Peyer's patch (tissue), 4 donors: ENCODE data around the gene SLC1A5. TPM values are rescaled to one million over a fixed set of nuclear protein-coding genes. Genes with fewer than 3 reads are reported as not detected.
A peak's percentile ranks its signal among the peaks of the same experiment; 100 is the strongest.

Experiments
- DNase-seq, 3 donors: peaks; one replicate each; pipeline ENCODE4 v3.0.0-alpha.2; 2017 to 2019
- H3K27ac ChIP-seq, 4 donors: fragments of 200-600 bp; sonication (generic); one replicate each; pipeline ENCODE4 v1.5.1; 2016 to 2019
- H3K27me3 ChIP-seq, 2 donors: fragments of 200-600 bp; sonication (generic); one replicate each; pipeline ENCODE4 v1.5.1; 2019
- H3K36me3 ChIP-seq, 3 donors: fragments of 200-600 bp; sonication (generic); one replicate each; pipeline ENCODE4 v1.5.1; 2016 to 2019
- H3K4me1 ChIP-seq, 4 donors: fragments of 200-600 bp; sonication (generic); one replicate each; pipeline ENCODE4 v1.5.1; 2016 to 2019
- H3K4me3 ChIP-seq, 4 donors: fragments of 200-600 bp; sonication (generic); 1 replicate in 3 of 4; 2 replicates in 1 of 4; pipeline ENCODE4 v1.5.1; 2016 to 2019; ENCODE audit warnings: mild to moderate bottlenecking in 1 of 4
- H3K9me3 ChIP-seq, 4 donors: fragments of 200-600 bp; sonication (generic); one replicate each; pipeline ENCODE4 v1.5.1; 2016 to 2019; ENCODE audit warnings: mild to moderate bottlenecking in 1 of 4
- CTCF ChIP-seq, 6 experiments: fragments of 450-650 bp in 4 of 6; fragments of 200-600 bp in 2 of 6; sonication (generic) in 1 of 6; IDR thresholded peaks; one replicate each; pipeline ENCODE4 v1.5.1; 2017 to 2019; ENCODE audit warnings: antibody characterized with exemption in 6 of 6, mild to moderate bottlenecking in 3 of 6, moderate library complexity in 1 of 6
- POLR2A ChIP-seq, 2 donors: fragments of 450-650 bp; IDR thresholded peaks; one replicate each; pipeline ENCODE4 v1.5.1; 2017; ENCODE audit warnings: antibody characterized with exemption in 2 of 2, mild to moderate bottlenecking in 2 of 2, moderate library complexity in 2 of 2
- total RNA-seq, 4 donors: library from RNA; depleted of rRNA; stranded (reverse); fragments of >200 nt; gene quantifications; one replicate each; pipeline ENCODE4 v1.1.0, GENCODE V29; 2016

SLC1A5 gene
- total RNA-seq, 4 donors from 2014 or later = 19.8 to 34.7 (median 31.2) TPM

- Histone ChIP-seq H3K9me3 (no peaks in the 10 kb centered on the region), H3K4me3 (no peak overlapping the region), H3K36me3 (peaks cover 0 to 30% (median 0%) of the 10 kb centered on the region in 3 donors), H3K27me3 (no peaks in the 10 kb centered on the region), H3K27ac (no peak overlapping the region), H3K4me1 (peaks cover 0 to 22% (median 6%) of the 10 kb centered on the region in 4 donors)
- DNase-seq = no peak
- TF ChIP-seq CTCF (IDR thresholded peaks at IDR 0.05) (no peak), POLR2A (IDR thresholded peaks at IDR 0.05) (no peak)
Measured at GRCh38 chr19:46741447-46741846, 46.9 kb downstream of the SLC1A5 start.

GRCh38 chr19:46739290-46739771 lies 49.1 kb downstream of the SLC1A5 start:
- H3K27ac ChIP-seq = no peak overlapping the region
- H3K4me1 ChIP-seq = peaks cover 0 to 14% (median under 1%) of the 10 kb centered on the region in 4 donors
- no peaks in the 10 kb centered on the region for H3K9me3 ChIP-seq
- H3K4me3 ChIP-seq = no peak overlapping the region
- TF ChIP-seq CTCF (IDR thresholded peaks at IDR 0.05) (no peak), POLR2A (IDR thresholded peaks at IDR 0.05) (no peak)
- no peaks in the 10 kb centered on the region for H3K27me3 ChIP-seq
- peak in 1 of 3 donors; percentile 45 for DNase-seq
- H3K36me3 ChIP-seq = peaks cover 0 to 49% (median 0%) of the 10 kb centered on the region in 3 donors

- Histone ChIP-seq H3K36me3 (peaks cover 0 to 65% (median 0%) of the 10 kb centered on the region in 3 donors), H3K9me3 (no peaks in the 10 kb centered on the region), H3K4me1 (no peaks in the 10 kb centered on the region), H3K4me3 (no peak overlapping the region), H3K27me3 (no peaks in the 10 kb centered on the region), H3K27ac (no peak overlapping the region)
- no peak for TF ChIP-seq POLR2A (IDR thresholded peaks at IDR 0.05)
- no peak for TF ChIP-seq CTCF (IDR thresholded peaks at IDR 0.05)
- no peak for DNase-seq
Measured at GRCh38 chr19:46737761-46738171, 50.6 kb downstream of the SLC1A5 start.

GRCh38 chr19:46737298-46737654 lies 51.1 kb downstream of the SLC1A5 start:
- H3K27me3 ChIP-seq = no peaks in the 10 kb centered on the region
- no peaks in the 10 kb centered on the region for H3K9me3 ChIP-seq
- no peak overlapping the region for H3K4me3 ChIP-seq
- TF ChIP-seq CTCF (IDR thresholded peaks at IDR 0.05) (no peak), POLR2A (IDR thresholded peaks at IDR 0.05) (no peak)
- H3K36me3 ChIP-seq = peaks cover 0 to 70% (median 0%) of the 10 kb centered on the region in 3 donors
- no peak for DNase-seq
- no peaks in the 10 kb centered on the region for H3K4me1 ChIP-seq
- H3K27ac ChIP-seq = no peak overlapping the region

- no peak for DNase-seq
- Histone ChIP-seq H3K9me3 (no peaks in the 10 kb centered on the region), H3K36me3 (peaks cover 0 to 74% (median 0%) of the 10 kb centered on the region in 3 donors), H3K4me3 (no peak overlapping the region), H3K27me3 (no peaks in the 10 kb centered on the region), H3K4me1 (no peaks in the 10 kb centered on the region), H3K27ac (no peak overlapping the region)
- no peak for TF ChIP-seq CTCF (IDR thresholded peaks at IDR 0.05)
- no peak for TF ChIP-seq POLR2A (IDR thresholded peaks at IDR 0.05)
Measured at GRCh38 chr19:46736531-46737297, 51.7 kb downstream of the SLC1A5 start.
